Measurements from ENCODE around the gene JARID2. TPM values are rescaled to one million over a fixed set of nuclear protein-coding genes. Genes with fewer than 3 reads are reported as not detected.

JARID2 gene
- total and polyA plus RNA-seq, 11 donors: 3.5 to 12.2 (median 7.5) TPM

DNA sequence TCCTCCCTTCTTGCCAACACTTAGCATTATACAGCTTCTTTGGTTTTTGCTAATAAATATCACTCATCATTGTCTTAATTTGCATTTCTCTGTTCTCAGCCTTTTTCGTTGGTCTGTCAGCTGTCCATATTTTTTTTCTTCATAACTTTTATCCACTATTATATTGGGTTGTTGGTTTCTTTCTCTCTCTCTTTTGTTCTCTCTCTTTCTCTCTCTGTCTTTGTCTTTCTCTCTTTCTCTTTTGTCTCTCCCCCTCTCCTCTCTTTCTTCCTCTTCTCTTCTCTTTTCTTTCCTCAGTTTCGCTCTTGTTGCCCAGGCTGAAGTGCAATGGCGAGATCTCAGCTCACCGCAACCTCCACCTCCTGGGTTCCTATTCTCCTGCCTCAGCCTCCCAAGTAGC, 36.5 kb downstream of the JARID2 start:
- Histone ChIP-seq H3K4me3 (no peak overlapping the region), H3K4me1 (peaks cover 0 to 60% (median 33%) of the 10 kb centered on the region in 12 donors), H3K27ac (no peak overlapping the region), H3K36me3 (no peaks in the 10 kb centered on the region), H3K27me3 (no peaks in the 10 kb centered on the region), H3K9me3 (no peaks in the 10 kb centered on the region)
- ATAC-seq (no peak), DNase-seq (no peak)
- TF ChIP-seq POLR2A (IDR thresholded peaks at IDR 0.05): no peak
- TF ChIP-seq, protein P1, sequence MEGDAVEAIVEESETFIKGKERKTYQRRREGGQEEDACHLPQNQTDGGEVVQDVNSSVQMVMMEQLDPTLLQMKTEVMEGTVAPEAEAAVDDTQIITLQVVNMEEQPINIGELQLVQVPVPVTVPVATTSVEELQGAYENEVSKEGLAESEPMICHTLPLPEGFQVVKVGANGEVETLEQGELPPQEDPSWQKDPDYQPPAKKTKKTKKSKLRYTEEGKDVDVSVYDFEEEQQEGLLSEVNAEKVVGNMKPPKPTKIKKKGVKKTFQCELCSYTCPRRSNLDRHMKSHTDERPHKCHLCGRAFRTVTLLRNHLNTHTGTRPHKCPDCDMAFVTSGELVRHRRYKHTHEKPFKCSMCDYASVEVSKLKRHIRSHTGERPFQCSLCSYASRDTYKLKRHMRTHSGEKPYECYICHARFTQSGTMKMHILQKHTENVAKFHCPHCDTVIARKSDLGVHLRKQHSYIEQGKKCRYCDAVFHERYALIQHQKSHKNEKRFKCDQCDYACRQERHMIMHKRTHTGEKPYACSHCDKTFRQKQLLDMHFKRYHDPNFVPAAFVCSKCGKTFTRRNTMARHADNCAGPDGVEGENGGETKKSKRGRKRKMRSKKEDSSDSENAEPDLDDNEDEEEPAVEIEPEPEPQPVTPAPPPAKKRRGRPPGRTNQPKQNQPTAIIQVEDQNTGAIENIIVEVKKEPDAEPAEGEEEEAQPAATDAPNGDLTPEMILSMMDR (IDR thresholded peaks at IDR 0.05): no peak
- intact Hi-C loops (cut with DNase I): no loop called here
- 91 to 94% (median 92%) methylated on average over 4 of the region's 4 CpGs for WGBS, 4 donors

DNA sequence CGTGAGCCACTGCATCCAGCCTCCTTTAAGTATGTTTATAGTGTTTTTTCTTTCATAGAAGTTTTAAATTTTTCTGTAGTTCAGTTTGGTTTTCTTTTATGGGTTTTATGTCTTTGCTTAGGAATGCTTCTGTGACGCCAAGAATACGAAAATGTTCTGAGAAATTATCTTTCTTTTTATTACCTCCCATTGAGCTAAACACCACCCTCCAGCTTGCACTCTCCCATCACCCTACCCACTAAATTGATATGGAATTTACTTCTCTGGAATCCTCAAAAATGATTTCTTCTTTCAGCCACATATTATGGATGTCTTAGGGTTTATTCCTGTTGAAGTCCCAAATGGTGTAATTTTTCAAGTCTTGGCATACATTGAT, 38.1 kb downstream of the JARID2 start:
- Histone ChIP-seq H3K4me3 (no peak overlapping the region), H3K27me3 (no peaks in the 10 kb centered on the region), H3K27ac (no peak overlapping the region), H3K9me3 (no peaks in the 10 kb centered on the region), H3K4me1 (peaks cover 0 to 68% (median 33%) of the 10 kb centered on the region in 12 donors), H3K36me3 (no peaks in the 10 kb centered on the region)
- WGBS, 4 donors: 86 to 91% (median 89%) methylated on average over 3 of the region's 3 CpGs
- intact Hi-C loops (cut with DNase I): no loop called here
- ATAC-seq (no peak), DNase-seq (no peak)
- TF ChIP-seq POLR2A (IDR thresholded peaks at IDR 0.05): no peak
- TF ChIP-seq, protein P1 (IDR thresholded peaks at IDR 0.05): no peak

DNA sequence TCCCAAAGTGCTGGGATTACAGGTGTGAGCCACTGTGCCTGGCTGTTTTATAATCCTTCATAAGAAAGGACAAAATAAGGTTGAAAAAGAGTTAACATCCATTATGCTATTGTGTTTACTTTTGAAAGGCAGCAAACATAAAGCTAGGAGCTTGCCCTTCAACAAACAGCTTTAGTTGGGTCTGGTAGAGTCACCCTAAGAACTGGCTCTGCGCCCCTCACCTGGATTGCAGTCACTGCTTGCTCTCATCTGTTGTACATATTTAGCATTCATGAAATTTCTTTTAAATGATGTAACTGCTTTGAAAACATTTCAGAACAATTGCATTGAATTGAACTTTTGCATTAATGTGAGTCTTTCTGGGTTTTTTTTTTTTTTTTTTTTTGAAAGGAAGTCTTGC, 38.9 kb downstream of the JARID2 start:
- H3K9me3 ChIP-seq: no peaks in the 10 kb centered on the region
- H3K4me3 ChIP-seq: no peak overlapping the region
- no peaks in the 10 kb centered on the region for H3K27me3 ChIP-seq
- WGBS, 4 donors: 89 to 98% (median 94%) methylated on average over 1 of the region's 1 CpG
- H3K36me3 ChIP-seq: no peaks in the 10 kb centered on the region
- H3K4me1 ChIP-seq: peaks cover 0 to 67% (median 33%) of the 10 kb centered on the region in 12 donors
- no peak for TF ChIP-seq POLR2A (IDR thresholded peaks at IDR 0.05)
- TF ChIP-seq, protein P1 (IDR thresholded peaks at IDR 0.05): no peak
- intact Hi-C loops (cut with DNase I): no loop called here
- no peak overlapping the region for H3K27ac ChIP-seq
- DNase-seq (no peak), ATAC-seq (no peak)

DNA sequence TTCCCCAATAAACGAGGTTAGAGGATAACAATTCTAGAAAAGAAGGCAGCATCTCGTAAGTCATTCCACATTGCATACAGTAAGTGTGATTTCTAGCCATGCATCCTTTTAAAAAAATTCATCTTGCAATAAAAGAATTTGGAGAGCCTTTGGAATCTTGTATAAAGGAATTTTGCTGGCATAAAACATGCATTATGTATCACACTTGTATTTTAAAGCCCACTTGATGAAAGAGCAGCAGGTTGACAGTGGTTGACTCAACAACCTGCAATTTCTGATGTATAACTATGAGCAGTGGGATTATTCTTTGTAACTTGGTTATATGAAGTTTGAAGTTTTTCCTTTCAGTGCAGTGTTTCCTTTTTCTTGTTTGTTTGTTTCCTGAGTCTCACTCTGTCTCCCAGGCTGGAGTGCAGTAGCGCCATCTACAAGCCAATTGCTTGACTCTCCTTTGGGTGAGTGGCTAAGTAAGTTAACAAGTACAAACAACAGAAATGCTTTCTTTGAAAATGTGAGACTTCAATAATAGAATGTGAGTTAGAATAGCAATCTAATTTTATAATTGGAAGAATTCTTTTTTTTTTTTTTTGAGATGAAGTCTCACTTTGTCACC, 39.9 kb downstream of the JARID2 start:
- Histone ChIP-seq H3K27ac (no peak overlapping the region), H3K9me3 (no peaks in the 10 kb centered on the region), H3K36me3 (no peaks in the 10 kb centered on the region), H3K27me3 (no peaks in the 10 kb centered on the region), H3K4me3 (no peak overlapping the region), H3K4me1 (peaks cover 0 to 63% (median 24%) of the 10 kb centered on the region in 12 donors)
- TF ChIP-seq, protein P1 (IDR thresholded peaks at IDR 0.05): peak in 1 of 12 donors; percentile 20
- no peak for TF ChIP-seq POLR2A (IDR thresholded peaks at IDR 0.05)
- WGBS, 4 donors: 89 to 94% (median 92%) methylated on average over 3 of the region's 3 CpGs
- ATAC-seq (no peak), DNase-seq (no peak)
- intact Hi-C loops (cut with DNase I): no loop called here

Measured in heart left ventricle (tissue), 16 donors.